Measurements from ENCODE around the gene BAHCC1. TPM values are rescaled to one million over a fixed set of nuclear protein-coding genes. Genes with fewer than 3 reads are reported as not detected.

BAHCC1 gene
- total and polyA plus RNA-seq, 8 donors, result 4.9 to 56.2 (median 9.4) TPM

DNA sequence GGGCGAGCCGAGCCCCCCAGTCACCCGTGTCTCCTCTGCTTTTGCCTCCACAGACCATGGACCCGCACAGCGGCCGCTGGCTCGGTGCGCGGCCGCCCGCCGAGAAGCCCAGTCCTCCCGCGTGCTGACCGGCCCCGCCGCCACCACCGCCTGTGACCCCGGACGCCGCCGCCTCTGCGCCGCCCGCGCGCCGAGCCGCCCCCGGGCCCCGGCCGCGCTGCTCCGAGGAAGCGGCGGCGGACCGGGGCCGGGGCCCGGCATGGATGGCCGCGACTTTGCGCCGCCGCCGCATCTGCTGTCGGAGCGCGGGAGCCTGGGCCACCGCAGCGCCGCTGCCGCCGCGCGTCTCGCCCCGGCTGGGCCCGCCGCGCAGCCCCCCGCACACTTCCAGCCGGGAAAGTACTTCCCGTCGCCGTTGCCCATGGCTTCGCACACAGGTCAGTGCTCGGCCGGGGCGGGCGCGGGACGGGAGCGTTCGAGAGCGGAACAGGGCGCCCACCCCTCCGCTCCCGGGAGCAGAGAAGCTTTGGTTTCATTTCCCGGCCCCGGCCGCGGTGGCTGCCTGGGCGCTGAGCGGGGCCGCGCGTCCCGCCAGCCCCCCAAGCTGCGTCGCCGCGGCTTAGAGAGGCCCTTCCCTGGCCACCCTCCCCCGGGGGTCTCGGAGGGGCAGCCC is 4.4 kb downstream of the BAHCC1 start:
- Histone ChIP-seq H3K27ac (peak overlapping the region; percentile 88 to 99 (median 95)), H3K4me3 (peak overlapping the region; percentile 71 to 79 (median 76)), H3K9me3 (no peaks in the 10 kb centered on the region), H3K27me3 (peaks cover 0 to 56% (median 25%) of the 10 kb centered on the region in 3 donors), H3K4me1 (peaks cover 40 to 67% (median 58%) of the 10 kb centered on the region in 4 donors), H3K36me3 (no peaks in the 10 kb centered on the region)
- TF ChIP-seq POLR2A (IDR thresholded peaks at IDR 0.05), result no peak
- TF ChIP-seq CTCF (IDR thresholded peaks at IDR 0.05), result no peak
- TF ChIP-seq POLR2AphosphoS5 (IDR thresholded peaks at IDR 0.05), result no peak
- no peak for TF ChIP-seq EP300 (IDR thresholded peaks at IDR 0.05)
- WGBS, 5 donors, result 0 to 2% (median 1%) methylated on average over 6 to 94 of the region's 95 CpGs
- peak in 1 of 2 donors; percentile 71 for DNase-seq
- intact Hi-C loops (cut with DNase I; ENCODE audit: low total_unique reads), result loop anchor here (10.0 kb wide), 1 partner anchor 85 kb away; no protein-coding TSS in a partner anchor

DNA sequence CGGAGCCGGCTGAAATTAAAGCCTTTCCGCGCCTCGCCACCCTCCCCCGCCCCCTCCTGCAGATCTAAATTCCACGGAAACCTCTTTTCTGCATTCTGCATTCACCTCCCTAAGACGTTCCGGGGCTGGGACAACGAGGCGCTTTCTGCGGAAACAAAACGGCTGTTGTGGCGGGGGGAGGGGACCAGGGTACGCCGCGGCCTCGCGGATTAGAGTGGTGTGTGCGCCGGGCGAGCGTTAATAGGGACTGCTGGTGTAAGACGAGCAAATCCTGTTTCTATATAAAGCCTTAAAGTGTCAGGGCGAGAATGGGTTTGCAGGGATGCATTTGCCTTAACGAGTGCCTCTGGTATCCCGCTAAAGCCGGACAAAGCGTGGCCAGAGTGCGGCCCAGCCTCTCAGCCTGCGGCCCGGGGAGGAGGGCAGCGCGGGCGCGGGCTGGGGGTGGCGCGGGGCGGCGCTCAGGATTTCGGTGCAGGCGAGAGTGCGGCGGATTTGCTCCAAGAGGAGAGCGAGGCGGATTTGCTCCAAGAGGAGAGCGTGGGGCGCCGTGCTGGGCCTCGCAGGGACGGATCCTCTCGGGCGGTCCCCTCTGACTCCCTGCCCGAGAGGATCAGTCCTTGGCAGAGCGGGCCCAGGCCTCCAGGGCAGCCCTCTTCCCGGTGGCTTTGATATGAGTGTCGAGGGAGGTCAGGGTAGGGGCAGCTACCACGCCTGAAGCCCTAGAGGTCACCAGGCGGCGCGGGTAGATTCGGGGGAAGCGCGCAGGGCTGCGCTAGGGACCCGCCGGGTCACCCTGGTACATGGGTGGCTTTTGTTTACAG is 5.1 kb downstream of the BAHCC1 start:
- H3K27me3 ChIP-seq, result peaks cover 0 to 49% (median 21%) of the 10 kb centered on the region in 3 donors
- H3K9me3 ChIP-seq, result no peaks in the 10 kb centered on the region
- H3K4me1 ChIP-seq, result peaks cover 43 to 71% (median 57%) of the 10 kb centered on the region in 4 donors
- peak; percentile 56 to 76 for DNase-seq
- intact Hi-C loops (cut with DNase I; ENCODE audit: low total_unique reads), result loop anchor here (10.0 kb wide), 1 partner anchor 84 kb away; no protein-coding TSS in a partner anchor
- H3K4me3 ChIP-seq, result peak overlapping the region; percentile 71 to 79 (median 76)
- peak overlapping the region; percentile 88 to 99 (median 95) for H3K27ac ChIP-seq
- TF ChIP-seq POLR2A (IDR thresholded peaks at IDR 0.05) (no peak), CTCF (IDR thresholded peaks at IDR 0.05) (no peak), EP300 (IDR thresholded peaks at IDR 0.05) (no peak), POLR2AphosphoS5 (IDR thresholded peaks at IDR 0.05) (peak in 1 of 3 donors; percentile 14)
- WGBS, 5 donors, result 6 to 14% (median 12%) methylated on average over 54 to 67 of the region's 67 CpGs
- H3K36me3 ChIP-seq, result no peaks in the 10 kb centered on the region

GRCh38 chr17:81400996-81401722 is 5.9 kb downstream of the BAHCC1 start:
- H3K9me3 ChIP-seq, result no peaks in the 10 kb centered on the region
- intact Hi-C loops (cut with DNase I; ENCODE audit: low total_unique reads), result loop anchor here (10.0 kb wide), 1 partner anchor 84 kb away; no protein-coding TSS in a partner anchor
- peak in 1 of 2 donors; percentile 72 for DNase-seq
- H3K4me1 ChIP-seq, result peaks cover 48 to 78% (median 64%) of the 10 kb centered on the region in 4 donors
- 42 to 73% (median 55%) methylated on average over 20 of the region's 20 CpGs for WGBS, 5 donors
- H3K27ac ChIP-seq, result peak overlapping the region; percentile 5 to 99 (median 95)
- H3K27me3 ChIP-seq, result peaks cover 0 to 45% (median 18%) of the 10 kb centered on the region in 3 donors
- no peaks in the 10 kb centered on the region for H3K36me3 ChIP-seq
- TF ChIP-seq POLR2A (IDR thresholded peaks at IDR 0.05) (no peak), CTCF (IDR thresholded peaks at IDR 0.05) (no peak), EP300 (IDR thresholded peaks at IDR 0.05) (no peak), POLR2AphosphoS5 (IDR thresholded peaks at IDR 0.05) (no peak)
- peak overlapping the region; percentile 71 to 79 (median 76) for H3K4me3 ChIP-seq
